HL-60 (cell line): Measurements from ENCODE around the gene CTSD.

Source experiments
- POLR2AphosphoS5 ChIP-seq: IDR thresholded peaks from 2 replicates; pipeline ENCODE4 v1.6.1; 2012; ENCODE audit warnings: low read depth
- TF ChIP-seq, protein P1 (sequence below): IDR thresholded peaks from one replicate; pipeline ENCODE4 v1.5.1; 2011; ENCODE audit warnings: low read length, control low read depth, inconsistent platforms; ENCODE audit not compliant: insufficient read depth

DNA sequence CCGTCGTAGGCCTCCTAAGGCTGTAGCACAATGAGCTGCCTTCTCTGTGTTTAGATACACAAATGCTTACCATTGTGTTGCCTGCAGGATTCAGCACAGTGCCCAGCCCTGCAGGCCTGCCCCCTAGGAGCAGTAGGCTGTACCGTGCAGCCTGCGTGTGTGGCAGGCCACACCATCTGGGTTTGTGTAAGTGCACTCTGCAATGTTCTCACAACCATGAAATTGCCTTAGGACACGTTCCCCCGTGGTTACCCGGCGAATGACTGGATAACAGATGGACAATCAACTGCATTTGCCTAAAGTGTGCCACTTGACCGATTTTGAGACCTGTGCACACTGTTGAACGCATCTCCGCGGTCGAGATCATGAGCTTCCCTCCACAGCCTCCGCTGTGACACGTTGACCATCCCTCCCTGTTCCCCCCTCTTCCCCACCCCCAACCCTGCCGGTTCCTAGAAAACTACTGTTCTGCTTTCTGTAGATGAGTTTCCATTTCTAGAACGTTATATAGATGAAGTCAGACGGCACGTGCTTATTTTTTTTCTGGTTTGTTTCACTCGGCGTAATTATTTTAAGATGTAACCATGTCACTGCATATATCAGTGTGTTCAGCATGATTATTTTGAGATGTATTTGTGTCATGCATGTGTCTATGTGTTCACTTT lies 22.2 kb upstream of the CTSD start:
- TF ChIP-seq, protein P1, sequence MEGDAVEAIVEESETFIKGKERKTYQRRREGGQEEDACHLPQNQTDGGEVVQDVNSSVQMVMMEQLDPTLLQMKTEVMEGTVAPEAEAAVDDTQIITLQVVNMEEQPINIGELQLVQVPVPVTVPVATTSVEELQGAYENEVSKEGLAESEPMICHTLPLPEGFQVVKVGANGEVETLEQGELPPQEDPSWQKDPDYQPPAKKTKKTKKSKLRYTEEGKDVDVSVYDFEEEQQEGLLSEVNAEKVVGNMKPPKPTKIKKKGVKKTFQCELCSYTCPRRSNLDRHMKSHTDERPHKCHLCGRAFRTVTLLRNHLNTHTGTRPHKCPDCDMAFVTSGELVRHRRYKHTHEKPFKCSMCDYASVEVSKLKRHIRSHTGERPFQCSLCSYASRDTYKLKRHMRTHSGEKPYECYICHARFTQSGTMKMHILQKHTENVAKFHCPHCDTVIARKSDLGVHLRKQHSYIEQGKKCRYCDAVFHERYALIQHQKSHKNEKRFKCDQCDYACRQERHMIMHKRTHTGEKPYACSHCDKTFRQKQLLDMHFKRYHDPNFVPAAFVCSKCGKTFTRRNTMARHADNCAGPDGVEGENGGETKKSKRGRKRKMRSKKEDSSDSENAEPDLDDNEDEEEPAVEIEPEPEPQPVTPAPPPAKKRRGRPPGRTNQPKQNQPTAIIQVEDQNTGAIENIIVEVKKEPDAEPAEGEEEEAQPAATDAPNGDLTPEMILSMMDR, result no peak
- TF ChIP-seq POLR2AphosphoS5, result no peak
